Large intestine (tissue), 3 donors: ENCODE measurements around the gene GSTA1. TPM values are rescaled to one million over a fixed set of nuclear protein-coding genes. Genes with fewer than 3 reads are reported as not detected.
"Not testable (repeated sequence)": the region's sequence is repeated elsewhere in the genome, so short reads cannot be mapped to it uniquely, and the experiment has no call there.

Experiments used
- DNase-seq, 2 donors: peaks; one replicate each; pipeline versions ENCODE4 v3.0.0 to v3.0.0-alpha.2; 2013
- H3K27ac ChIP-seq: one replicate; pipeline ENCODE4 v1.5.1; 2013; ENCODE audit warnings: low read length
- H3K27me3 ChIP-seq: 2 replicates; pipeline ENCODE4 v1.6.1; 2013; ENCODE audit warnings: low read length; ENCODE audit not compliant: control insufficient read depth, insufficient read depth
- H3K36me3 ChIP-seq: 2 replicates; pipeline ENCODE4 v1.6.1; 2013; ENCODE audit warnings: low read length; ENCODE audit not compliant: control insufficient read depth, insufficient read depth
- H3K4me1 ChIP-seq: one replicate; pipeline ENCODE4 v1.6.1; 2013; ENCODE audit warnings: low read length; ENCODE audit not compliant: control insufficient read depth, insufficient read depth
- H3K4me3 ChIP-seq: one replicate; pipeline ENCODE4 v1.5.1; 2013; ENCODE audit warnings: low read length
- H3K9me3 ChIP-seq: one replicate; pipeline ENCODE4 v1.6.1; 2013; ENCODE audit warnings: mild to moderate bottlenecking, low read depth, low read length, moderate library complexity; ENCODE audit not compliant: control insufficient read depth
- WGBS: methylation state at CpG from one replicate; pipeline ENCODE4 v1.1.5; 2013; ENCODE audit warnings: low lambda C conversion rate; ENCODE audit not compliant: insufficient coverage; 5-methylcytosine and 5-hydroxymethylcytosine counted together
- polyA plus RNA-seq: library from polyadenylated mRNA; unstranded; fragments of 120-200 nt; gene quantifications from one replicate; pipeline ENCODE4 v1.2.1, GENCODE V29; 2013

GSTA1 gene
- polyA plus RNA-seq, 1 donor = 311 TPM

DNA sequence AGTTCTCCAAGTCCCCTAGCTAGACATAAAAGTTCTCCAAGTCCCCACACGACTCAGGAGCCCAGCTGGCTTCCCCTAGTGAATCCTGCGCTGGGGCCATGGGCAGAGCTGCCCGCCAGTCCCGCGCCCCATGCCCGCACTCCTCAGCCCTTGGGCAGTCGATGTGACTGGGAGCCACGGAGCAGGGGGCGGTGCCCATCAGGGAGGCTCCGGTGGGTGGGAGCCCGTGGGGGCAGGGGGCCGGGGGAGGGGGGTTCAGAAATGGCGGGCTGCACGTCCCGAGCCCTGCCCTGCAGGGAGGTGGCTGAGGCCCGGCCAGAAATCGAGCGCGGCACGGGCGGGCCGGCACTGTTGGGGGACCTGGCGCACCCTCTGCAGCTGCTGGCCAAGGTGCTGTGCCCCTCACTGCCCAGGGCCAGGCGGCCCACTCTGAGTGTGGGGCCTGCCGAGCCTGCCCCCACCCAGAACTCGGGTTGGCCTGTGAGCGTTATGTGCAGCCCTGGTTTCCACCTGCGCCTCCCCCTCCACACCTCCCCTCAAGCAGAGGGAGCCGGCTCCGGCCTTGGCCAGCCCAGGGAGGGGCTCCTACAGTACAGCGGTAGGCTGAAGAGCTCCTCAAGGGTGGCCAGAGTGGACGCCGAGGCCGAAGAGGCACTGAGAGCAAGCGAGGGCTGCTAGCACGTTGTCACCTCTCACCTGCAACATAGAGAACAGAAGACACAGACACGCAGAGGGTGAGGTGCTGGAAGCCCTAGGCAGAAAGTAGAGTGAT is 25.6 kb upstream of the GSTA1 start:
- H3K9me3 ChIP-seq = peaks cover 22% of the 10 kb centered on the region
- no peaks in the 10 kb centered on the region for H3K27me3 ChIP-seq
- H3K4me1 ChIP-seq = peaks cover 11% of the 10 kb centered on the region
- no peak overlapping the region for H3K4me3 ChIP-seq
- no peak for DNase-seq
- WGBS = no CpG with 5 or more reads among the region's 37 CpGs
- no peaks in the 10 kb centered on the region for H3K36me3 ChIP-seq
- H3K27ac ChIP-seq = no peak overlapping the region

DNA sequence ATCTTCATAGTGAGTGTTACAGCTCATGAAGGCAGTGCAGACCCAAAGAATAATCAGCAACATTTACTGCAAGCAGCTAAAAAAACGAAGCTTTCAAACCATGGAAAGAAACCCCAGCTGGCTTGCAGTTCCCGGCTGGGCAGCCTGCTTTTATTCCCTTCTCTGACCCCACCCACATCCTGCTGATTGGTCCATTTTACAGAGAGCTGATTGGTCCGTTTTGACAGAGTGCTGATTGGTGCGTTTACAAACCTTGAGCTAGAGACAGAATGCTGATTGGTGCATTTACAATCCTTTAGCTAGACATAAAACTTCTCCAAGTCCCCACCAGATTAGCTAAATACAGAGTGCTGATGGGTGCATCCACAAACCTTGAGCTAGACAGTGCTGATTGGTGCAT is 25.0 kb upstream of the GSTA1 start:
- H3K4me1 ChIP-seq = peaks cover 11% of the 10 kb centered on the region
- peaks cover 22% of the 10 kb centered on the region for H3K9me3 ChIP-seq
- WGBS = 100% methylated on average over 1 of the region's 4 CpGs
- not testable (repeated sequence) for DNase-seq, H3K27me3 ChIP-seq, H3K36me3 ChIP-seq, H3K27ac ChIP-seq, H3K4me3 ChIP-seq

DNA sequence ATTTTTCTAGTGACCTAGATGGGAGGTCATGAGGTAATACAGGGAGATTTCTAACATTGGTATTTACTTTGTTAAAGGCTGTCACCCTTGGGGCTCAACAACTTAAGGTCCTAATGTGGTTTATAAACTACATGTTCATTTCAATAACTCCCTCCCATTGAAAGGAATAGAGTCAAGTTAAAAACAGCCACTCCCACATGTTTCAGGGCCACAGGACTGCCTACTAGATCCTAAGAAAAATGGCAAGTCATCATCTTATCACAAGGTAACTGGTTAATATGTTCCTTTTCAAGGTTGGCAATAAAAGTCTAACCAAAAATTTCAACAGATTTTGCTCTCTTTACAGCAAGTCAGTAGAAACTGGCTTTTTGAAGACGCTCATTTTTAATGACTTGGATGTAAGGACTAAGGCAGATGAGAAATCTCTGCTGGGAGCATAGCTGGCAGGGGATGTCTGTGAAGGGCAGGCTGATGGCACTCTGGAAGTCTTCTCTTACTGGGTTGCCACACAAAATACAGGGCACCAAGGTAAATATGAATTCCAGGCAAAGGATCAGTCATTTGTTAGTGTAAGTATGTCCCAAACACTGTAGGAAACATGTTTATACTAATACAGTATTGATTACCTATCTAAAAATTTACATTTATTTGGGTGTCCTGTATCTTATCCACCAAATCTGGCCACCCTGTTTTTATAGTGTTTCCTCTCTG is 23.6 kb upstream of the GSTA1 start:
- H3K36me3 ChIP-seq, H3K27me3 ChIP-seq, H3K4me3 ChIP-seq: not testable (repeated sequence)
- WGBS = no CpG with 5 or more reads among the region's 1 CpG
- H3K9me3 ChIP-seq = peaks cover 22% of the 10 kb centered on the region
- peak overlapping the region; percentile 3 for H3K27ac ChIP-seq
- DNase-seq = peak in 1 of 2 donors; percentile 23
- H3K4me1 ChIP-seq = peaks cover 11% of the 10 kb centered on the region

DNA sequence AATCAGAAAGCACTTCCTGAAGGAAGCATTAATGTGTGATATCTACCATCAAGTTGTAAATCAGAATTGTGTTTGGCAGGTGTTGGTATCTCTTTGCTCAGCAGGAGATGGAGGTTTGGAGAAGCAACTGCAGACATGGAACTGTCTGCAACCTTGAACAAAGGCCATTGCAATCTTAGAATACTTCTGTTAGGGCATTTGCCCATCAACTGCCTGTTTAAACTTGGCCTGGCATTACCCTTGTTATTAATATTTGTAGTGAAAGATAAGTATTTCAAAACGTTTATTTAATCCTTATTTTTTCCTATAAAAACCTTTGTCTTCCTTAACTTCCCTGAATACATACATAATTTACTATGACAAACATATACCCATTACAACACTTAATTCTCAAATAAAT is 22.9 kb upstream of the GSTA1 start:
- no peak overlapping the region for H3K4me3 ChIP-seq
- 38% methylated on average over 1 of the region's 1 CpG for WGBS

DNA sequence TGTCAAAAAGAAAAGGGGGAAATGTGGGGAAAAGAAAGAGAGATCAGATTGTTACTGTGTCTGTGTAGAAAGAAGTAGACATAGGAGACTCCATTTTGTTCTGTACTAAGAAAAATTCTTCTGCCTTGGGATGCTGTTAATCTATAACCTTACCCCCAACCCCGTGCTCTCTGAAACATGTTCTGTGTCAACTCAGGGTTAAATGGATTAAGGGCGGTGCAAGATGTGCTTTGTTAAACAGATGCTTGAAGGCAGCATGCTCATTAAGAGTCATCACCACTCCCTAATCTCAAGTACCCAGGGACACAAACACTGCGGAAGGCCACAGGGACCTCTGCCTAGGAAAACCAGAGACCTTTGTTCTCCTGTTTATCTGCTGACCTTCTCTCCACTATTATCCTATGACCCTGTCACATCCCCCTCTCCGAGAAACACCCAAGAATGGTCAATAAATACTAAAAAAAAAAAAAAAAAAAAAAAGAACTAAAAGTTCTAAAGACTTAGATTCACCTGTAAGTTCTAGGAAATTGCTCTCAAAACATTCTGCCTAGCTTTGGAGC is 22.4 kb upstream of the GSTA1 start:
- Histone ChIP-seq H3K27ac (peak overlapping the region; percentile 3), H3K4me1 (peaks cover 11% of the 10 kb centered on the region), H3K9me3 (peaks cover 25% of the 10 kb centered on the region)
- not testable (repeated sequence) for H3K27me3 ChIP-seq, H3K36me3 ChIP-seq, H3K4me3 ChIP-seq, DNase-seq
- no CpG with 5 or more reads among the region's 4 CpGs for WGBS

More for the DNA sequence above, 22.9 kb upstream of the GSTA1 start:
- H3K27ac ChIP-seq = peak overlapping the region; percentile 3
- H3K27me3 ChIP-seq = no peaks in the 10 kb centered on the region
- no peaks in the 10 kb centered on the region for H3K36me3 ChIP-seq
- peaks cover 11% of the 10 kb centered on the region for H3K4me1 ChIP-seq
- no peak for DNase-seq
- peaks cover 25% of the 10 kb centered on the region for H3K9me3 ChIP-seq

GRCh38 chr6:52825270-52825793 is 21.7 kb upstream of the GSTA1 start:
- Histone ChIP-seq H3K4me1 (peaks cover 11% of the 10 kb centered on the region), H3K9me3 (peaks cover 25% of the 10 kb centered on the region)
- H3K27me3 ChIP-seq, H3K36me3 ChIP-seq, H3K27ac ChIP-seq, H3K4me3 ChIP-seq, DNase-seq: not testable (repeated sequence)
- WGBS = no CpG with 5 or more reads among the region's 25 CpGs

GRCh38 chr6:52821842-52822241 is 18.2 kb upstream of the GSTA1 start:
- Histone ChIP-seq H3K4me3 (no peak overlapping the region), H3K27me3 (no peaks in the 10 kb centered on the region), H3K36me3 (no peaks in the 10 kb centered on the region), H3K27ac (no peak overlapping the region), H3K4me1 (peaks cover 4% of the 10 kb centered on the region), H3K9me3 (peaks cover 18% of the 10 kb centered on the region)
- DNase-seq = no peak
- WGBS = no CpG with 5 or more reads among the region's 1 CpG

DNA sequence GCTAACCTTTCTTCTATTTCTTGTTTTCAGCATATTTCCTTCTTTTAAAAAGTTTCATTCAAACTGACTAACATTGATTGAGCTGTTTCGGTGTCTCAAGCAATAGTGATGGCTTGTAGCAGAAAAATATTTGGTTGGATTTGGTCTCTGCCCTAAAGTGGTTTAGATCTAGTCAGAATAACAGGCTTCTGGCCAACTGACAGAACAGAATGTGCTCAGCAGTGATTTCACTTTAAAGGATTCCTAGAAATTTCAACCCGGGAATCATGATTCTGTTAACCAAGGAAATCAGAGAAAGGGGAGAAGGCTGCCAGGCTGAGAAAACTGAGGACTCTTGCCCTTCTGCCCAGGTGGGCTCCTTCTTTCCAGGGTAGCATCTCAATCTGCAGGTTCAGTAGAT is 16.6 kb upstream of the GSTA1 start:
- H3K9me3 ChIP-seq = peaks cover 13% of the 10 kb centered on the region
- DNase-seq = no peak
- 100% methylated on average over 2 of the region's 2 CpGs for WGBS
- no peaks in the 10 kb centered on the region for H3K27me3 ChIP-seq
- H3K27ac ChIP-seq = no peak overlapping the region
- H3K4me1 ChIP-seq = peaks cover 4% of the 10 kb centered on the region
- no peak overlapping the region for H3K4me3 ChIP-seq
- no peaks in the 10 kb centered on the region for H3K36me3 ChIP-seq

GRCh38 chr6:52815167-52816092 is 11.8 kb upstream of the GSTA1 start:
- H3K27ac ChIP-seq = peak overlapping the region; percentile 54
- no peaks in the 10 kb centered on the region for H3K9me3 ChIP-seq
- no peaks in the 10 kb centered on the region for H3K36me3 ChIP-seq
- peaks cover 8% of the 10 kb centered on the region for H3K4me1 ChIP-seq
- peak; percentile 62 to 84 for DNase-seq
- peak overlapping the region; percentile 3 for H3K4me3 ChIP-seq
- no peaks in the 10 kb centered on the region for H3K27me3 ChIP-seq
- 53% methylated on average over 3 of the region's 15 CpGs for WGBS

DNA sequence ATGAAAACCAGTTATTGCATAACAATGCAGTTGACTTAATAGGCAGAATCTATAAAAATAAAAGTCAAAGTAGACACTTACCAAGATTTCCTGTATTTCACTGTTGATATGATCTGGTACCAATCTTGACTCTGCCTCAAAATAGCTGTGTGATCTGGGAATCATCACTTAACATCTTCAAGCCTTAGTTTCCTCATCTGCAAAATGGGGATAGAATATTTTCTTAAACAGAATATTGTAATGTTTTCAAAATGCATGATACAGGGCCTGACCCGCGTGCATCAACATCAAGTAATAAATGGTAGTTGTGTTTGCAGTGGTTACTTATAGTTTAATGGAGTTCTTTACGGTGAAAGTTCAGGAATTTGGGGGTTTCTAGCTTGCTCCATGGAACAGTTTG is 10.9 kb upstream of the GSTA1 start:
- not testable (repeated sequence) for H3K36me3 ChIP-seq, H3K9me3 ChIP-seq, DNase-seq, H3K4me3 ChIP-seq, H3K4me1 ChIP-seq, H3K27me3 ChIP-seq
- no CpG with 5 or more reads among the region's 3 CpGs for WGBS
- H3K27ac ChIP-seq = peak overlapping the region; percentile 54
